Measurements from ENCODE around the gene PACSIN2.

Gene PACSIN2

DNA sequence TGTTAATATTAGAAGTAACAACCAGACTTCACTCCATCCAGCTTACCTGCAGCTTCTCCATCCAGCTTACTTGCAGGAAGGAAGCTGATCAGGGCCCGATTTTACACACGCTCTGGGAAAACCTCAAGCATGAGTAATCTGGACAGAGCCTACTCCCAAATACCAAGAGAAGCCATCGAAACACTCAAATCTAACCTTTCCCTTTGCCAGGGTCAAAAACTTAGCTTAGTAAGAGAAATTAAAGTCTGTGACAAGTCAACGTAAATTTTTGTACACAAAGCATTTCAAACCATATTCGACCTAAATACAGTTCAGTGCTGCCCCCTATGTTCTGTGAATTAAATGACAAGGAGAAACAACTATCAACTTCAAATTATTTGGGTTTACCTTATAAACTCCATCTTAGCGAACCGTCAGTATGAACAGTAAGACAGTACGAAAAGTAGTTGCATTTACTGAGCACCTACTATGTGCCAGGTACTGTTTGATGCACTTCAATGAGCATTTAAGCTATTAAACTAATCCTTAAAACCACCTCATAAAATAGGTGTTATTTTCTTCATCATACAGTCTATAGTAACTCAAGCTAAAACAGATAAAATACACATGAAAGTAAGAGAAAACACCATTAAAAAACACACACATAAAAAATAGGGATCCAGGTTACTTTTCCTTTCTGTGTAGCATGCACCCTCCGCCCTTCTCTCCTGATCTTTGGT, 194.7 kb downstream of the PACSIN2 start:
- DNase-seq (ENCODE audit: low read depth in 3 of 3), result no peak

Data from stimulated activated CD4-positive, alpha-beta T cell treated with anti-CD3 and anti-CD28 coated beads, TNF-alpha, amount 100 ng/mL, for 4 hours (primary cell).